Activated CD4-positive, alpha-beta T cell treated with anti-CD3 and anti-CD28 coated beads, Interleukin-2, amount 10 ng/mL, durations not matched to agents 24 days and 14 days (primary cell): ENCODE results near the gene IRF4. TPM values are rescaled to one million over a fixed set of nuclear protein-coding genes. Genes with fewer than 3 reads are reported as not detected.
A peak's percentile ranks its signal among the peaks of the same experiment; 100 is the strongest.
"Not testable (repeated sequence)": the region's sequence is repeated elsewhere in the genome, so short reads cannot be mapped to it uniquely, and the experiment has no call there.

Experiments
- DNase-seq: peaks from one replicate; pipeline ENCODE4 v3.0.0; 2022
- H3K27ac Mint-ChIP-seq: one replicate; pipeline ENCODE4 v1.8.0; 2022; ENCODE audit warnings: mild to moderate bottlenecking, mixed read lengths
- H3K27me3 Mint-ChIP-seq: one replicate; pipeline ENCODE4 v1.8.0; 2022; ENCODE audit warnings: mixed read lengths
- H3K36me3 Mint-ChIP-seq: one replicate; pipeline ENCODE4 v1.8.0; 2022; ENCODE audit warnings: low read depth, mild to moderate bottlenecking, mixed read lengths
- H3K4me1 Mint-ChIP-seq: one replicate; pipeline ENCODE4 v1.8.0; 2021; ENCODE audit warnings: mixed read lengths
- H3K4me3 Mint-ChIP-seq: one replicate; pipeline ENCODE4 v1.8.0; 2022; ENCODE audit warnings: mild to moderate bottlenecking, moderate library complexity, mixed read lengths
- H3K9me3 Mint-ChIP-seq: one replicate; pipeline ENCODE4 v1.8.0; 2021; ENCODE audit warnings: mixed read lengths
- intact Hi-C: fragments of 100-400 bp; cut with micrococcal nuclease; formaldehyde crosslinking; loops from one replicate; pipeline ENCODE4 v1.15.1; 2023
- total RNA-seq: library from RNA; stranded (reverse); gene quantifications from 2 replicates; pipeline ENCODE4 v1.2.3, GENCODE V29; 2022

Gene IRF4
- total RNA-seq, 1 donor from 2014 or later: 831 TPM

- Mint-ChIP-seq H3K9me3 (peaks cover 8% of the 10 kb centered on the region), H3K36me3 (peaks cover 94% of the 10 kb centered on the region), H3K4me3 (no peak overlapping the region), H3K27ac (peak overlapping the region; percentile 81), H3K27me3 (no peaks in the 10 kb centered on the region), H3K4me1 (peaks cover 49% of the 10 kb centered on the region)
- intact Hi-C loops: no loop called here
- DNase-seq: no peak
Observed at GRCh38 chr6:410555-411395, 19.2 kb downstream of the IRF4 start.

- H3K27me3 Mint-ChIP-seq: no peaks in the 10 kb centered on the region
- no peak for DNase-seq
- H3K9me3 Mint-ChIP-seq: peaks cover 8% of the 10 kb centered on the region
- H3K36me3 Mint-ChIP-seq: peaks cover 94% of the 10 kb centered on the region
- no peak overlapping the region for H3K4me3 Mint-ChIP-seq
- H3K4me1 Mint-ChIP-seq: peaks cover 45% of the 10 kb centered on the region
- intact Hi-C loops: no loop called here
- H3K27ac Mint-ChIP-seq: peak overlapping the region; percentile 77
Observed at GRCh38 chr6:411402-412145, 20.0 kb downstream of the IRF4 start.

- intact Hi-C loops: no loop called here
- Mint-ChIP-seq H3K9me3 (peaks cover 15% of the 10 kb centered on the region), H3K27ac (peak overlapping the region; percentile 77), H3K4me1 (peaks cover 41% of the 10 kb centered on the region), H3K36me3 (peaks cover 90% of the 10 kb centered on the region), H3K4me3 (no peak overlapping the region), H3K27me3 (no peaks in the 10 kb centered on the region)
- no peak for DNase-seq
Observed at GRCh38 chr6:412146-412886, 20.8 kb downstream of the IRF4 start.

DNA sequence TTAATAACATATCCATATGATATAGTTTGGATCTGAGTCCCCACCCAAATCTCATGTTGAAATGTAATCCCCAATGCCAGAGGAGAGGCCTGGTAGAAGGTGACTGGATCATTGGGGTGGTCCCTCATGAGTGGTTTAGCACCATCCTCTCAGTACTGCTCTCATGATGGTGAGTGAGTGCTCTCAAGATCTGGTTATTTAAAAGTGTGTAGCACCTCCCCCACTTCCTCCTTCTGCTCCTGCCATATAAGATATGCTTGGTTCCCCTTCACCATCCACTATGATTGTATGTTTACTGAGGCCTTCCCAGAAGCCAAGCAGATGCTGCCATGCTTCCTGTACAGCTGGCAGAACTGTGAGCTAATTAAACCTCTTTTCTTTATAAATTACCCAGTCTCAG is 22.9 kb downstream of the IRF4 start:
- H3K9me3 Mint-ChIP-seq: peaks cover 19% of the 10 kb centered on the region
- intact Hi-C loops: no loop called here
- H3K36me3 Mint-ChIP-seq: peaks cover 71% of the 10 kb centered on the region
- no peaks in the 10 kb centered on the region for H3K27me3 Mint-ChIP-seq
- DNase-seq: no peak
- peak overlapping the region; percentile 9 for H3K27ac Mint-ChIP-seq
- no peak overlapping the region for H3K4me3 Mint-ChIP-seq
- peaks cover 27% of the 10 kb centered on the region for H3K4me1 Mint-ChIP-seq

GRCh38 chr6:415087-415486 is 23.5 kb downstream of the IRF4 start:
- intact Hi-C loops: no loop called here
- DNase-seq: no peak
- H3K36me3 Mint-ChIP-seq: peaks cover 65% of the 10 kb centered on the region
- no peak overlapping the region for H3K4me3 Mint-ChIP-seq
- peaks cover 23% of the 10 kb centered on the region for H3K9me3 Mint-ChIP-seq
- peak overlapping the region; percentile 9 for H3K27ac Mint-ChIP-seq
- H3K27me3 Mint-ChIP-seq: no peaks in the 10 kb centered on the region
- H3K4me1 Mint-ChIP-seq: peaks cover 28% of the 10 kb centered on the region

- Mint-ChIP-seq H3K9me3 (peaks cover 20% of the 10 kb centered on the region), H3K36me3 (peaks cover 13% of the 10 kb centered on the region), H3K4me3 (no peak overlapping the region), H3K27ac (no peak overlapping the region), H3K27me3 (no peaks in the 10 kb centered on the region), H3K4me1 (peaks cover 31% of the 10 kb centered on the region)
- intact Hi-C loops: no loop called here
- DNase-seq: no peak
Observed at GRCh38 chr6:421211-421610, 29.7 kb downstream of the IRF4 start.

- Mint-ChIP-seq H3K36me3 (peaks cover 4% of the 10 kb centered on the region), H3K27ac (peak overlapping the region; percentile 91), H3K4me1 (peaks cover 30% of the 10 kb centered on the region), H3K9me3 (peaks cover 11% of the 10 kb centered on the region), H3K4me3 (no peak overlapping the region), H3K27me3 (no peaks in the 10 kb centered on the region)
- intact Hi-C loops: loop anchor here (1.0 to 2.0 kb wide), 5 partner anchors 10 to 80 kb away; no protein-coding TSS in a partner anchor
- DNase-seq: peak; percentile 88
Observed at GRCh38 chr6:422433-423054, 31.0 kb downstream of the IRF4 start.

DNA sequence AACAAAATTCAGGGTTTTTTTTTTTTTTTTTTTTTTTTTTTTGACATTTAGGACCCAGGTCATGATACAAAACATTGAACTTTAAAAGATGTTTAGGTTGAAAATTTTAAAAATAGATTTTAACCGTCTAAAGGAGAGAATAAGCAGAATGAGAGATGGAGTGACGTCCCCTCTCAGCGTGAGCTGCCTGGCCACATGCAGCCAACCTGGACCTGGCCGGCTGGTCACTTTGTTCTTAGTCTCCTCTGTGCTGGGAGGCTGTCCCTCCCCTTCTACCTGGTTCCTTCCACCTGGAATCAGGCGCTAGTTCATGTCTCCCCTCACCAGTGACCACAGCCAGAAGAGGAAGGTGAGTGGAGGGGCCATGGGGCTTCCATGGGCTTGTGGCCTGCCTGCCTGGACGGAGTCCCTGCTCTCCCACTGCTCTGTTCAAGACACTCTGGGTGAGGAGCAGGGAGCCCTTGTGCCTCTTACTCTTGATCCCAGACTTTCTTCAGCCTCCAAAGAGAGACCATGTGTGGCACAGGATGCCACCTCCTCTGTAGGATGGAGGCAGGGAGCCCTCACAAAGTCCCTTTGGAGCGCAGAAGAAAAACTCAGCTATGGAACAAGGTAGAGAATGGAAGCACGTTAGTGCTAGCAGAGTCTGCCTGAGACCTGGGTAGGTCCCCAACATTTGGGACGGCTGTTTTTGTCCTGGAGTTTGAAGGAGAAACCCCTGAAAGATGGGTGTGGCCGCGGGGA is 31.7 kb downstream of the IRF4 start:
- Mint-ChIP-seq H3K9me3 (peaks cover 11% of the 10 kb centered on the region), H3K27me3 (no peaks in the 10 kb centered on the region), H3K4me1 (peaks cover 35% of the 10 kb centered on the region), H3K4me3 (peak overlapping the region; percentile 59), H3K27ac (peak overlapping the region; percentile 91), H3K36me3 (peaks cover 4% of the 10 kb centered on the region)
- intact Hi-C loops: loop anchor here (2.0 kb wide), 2 partner anchors 18 to 68 kb away; no protein-coding TSS in a partner anchor
- DNase-seq: no peak

DNA sequence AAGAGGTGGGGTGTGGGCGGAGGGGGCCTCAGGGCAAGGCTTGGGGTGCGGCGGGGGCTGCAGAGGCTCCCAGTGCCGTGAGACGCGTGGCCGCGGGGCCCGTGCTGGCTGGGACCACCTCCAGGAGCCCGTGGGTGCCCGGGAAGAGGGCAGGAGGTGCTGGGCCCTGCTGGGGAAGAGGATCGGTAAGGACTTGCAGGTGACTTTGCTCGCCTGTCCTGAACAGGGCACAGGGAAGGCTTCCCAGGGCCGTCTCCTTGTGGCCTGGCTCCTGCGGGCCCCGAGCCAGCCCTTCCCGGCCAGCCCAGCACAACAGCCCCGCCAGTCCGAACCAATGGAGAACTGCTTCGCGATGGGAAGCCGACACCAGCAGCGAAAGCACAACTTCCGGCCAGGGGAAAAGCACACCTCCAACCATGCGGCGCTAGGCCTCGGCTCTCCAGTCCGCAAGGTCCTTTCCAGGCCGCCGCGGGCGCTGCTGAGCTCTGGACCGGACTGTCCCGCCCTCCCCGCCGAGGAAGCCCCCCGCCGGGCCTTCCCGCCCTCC is 32.3 kb downstream of the IRF4 start:
- H3K9me3 Mint-ChIP-seq: peaks cover 11% of the 10 kb centered on the region
- H3K4me3 Mint-ChIP-seq: no peak overlapping the region
- no peak for DNase-seq
- H3K36me3 Mint-ChIP-seq: peaks cover 4% of the 10 kb centered on the region
- intact Hi-C loops: loop anchor here (2.0 kb wide), 2 partner anchors 19 to 67 kb away; no protein-coding TSS in a partner anchor
- H3K4me1 Mint-ChIP-seq: peaks cover 40% of the 10 kb centered on the region
- H3K27ac Mint-ChIP-seq: peak overlapping the region; percentile 91
- H3K27me3 Mint-ChIP-seq: no peaks in the 10 kb centered on the region

DNA sequence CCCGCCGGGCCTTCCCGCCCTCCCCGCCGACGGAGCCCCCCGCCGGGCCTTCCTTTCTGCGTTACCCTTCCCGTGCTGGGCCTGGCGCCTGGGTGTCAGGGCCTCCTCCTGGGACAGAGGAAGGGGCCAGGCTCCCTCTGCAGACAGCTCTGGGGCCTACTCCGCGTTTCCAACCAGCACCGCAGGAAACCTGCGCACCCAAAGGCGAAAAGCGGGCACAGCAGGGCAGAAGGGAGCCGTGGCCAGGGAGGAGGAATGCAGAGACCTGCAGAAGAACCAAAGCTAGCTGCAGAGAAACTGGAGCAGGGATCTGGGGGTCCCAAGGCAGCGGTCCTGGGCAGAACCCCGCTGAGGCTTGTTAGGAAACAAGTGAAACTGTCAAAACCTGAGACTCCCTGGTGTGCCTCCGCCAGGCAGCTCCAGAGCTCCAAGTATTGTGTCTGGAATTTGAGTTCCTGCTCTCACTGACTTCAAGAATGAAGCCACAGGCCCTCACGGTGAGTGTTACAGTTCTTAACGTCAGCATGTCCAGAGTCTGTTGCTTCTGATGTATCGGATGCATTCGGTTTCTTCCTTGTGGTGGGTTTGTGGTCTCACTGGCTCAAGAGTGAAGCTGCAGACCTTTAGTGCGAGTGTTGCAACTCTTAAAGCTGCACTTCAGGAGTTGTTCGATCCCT is 33.3 kb downstream of the IRF4 start:
- intact Hi-C loops: no loop called here
- Mint-ChIP-seq H3K4me3 (peak overlapping the region; percentile 20), H3K4me1 (peaks cover 44% of the 10 kb centered on the region), H3K27me3 (no peaks in the 10 kb centered on the region), H3K9me3 (peaks cover 5% of the 10 kb centered on the region), H3K36me3 (peaks cover 4% of the 10 kb centered on the region), H3K27ac (peak overlapping the region; percentile 75)
- no peak for DNase-seq

DNA sequence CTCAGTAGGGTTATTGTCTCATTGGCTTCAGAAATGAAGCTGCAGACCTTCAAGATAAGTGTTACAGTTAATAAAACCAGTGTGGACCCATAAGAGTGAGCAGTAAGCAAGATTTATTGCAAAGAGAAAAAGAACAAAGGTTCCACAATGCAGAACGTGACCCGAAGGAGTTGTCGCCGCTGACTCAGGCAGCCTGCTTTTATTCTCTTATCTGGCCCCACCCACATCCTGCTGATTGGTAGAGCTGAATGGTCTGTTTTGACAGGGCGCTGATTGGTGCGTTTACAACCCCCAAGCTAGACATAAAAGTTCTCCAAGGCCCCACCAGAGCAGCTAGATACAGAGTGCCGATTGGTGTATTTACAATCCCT is 33.9 kb downstream of the IRF4 start:
- DNase-seq, H3K9me3 Mint-ChIP-seq, intact Hi-C loops, H3K36me3 Mint-ChIP-seq, H3K27me3 Mint-ChIP-seq: not testable (repeated sequence)
- peak overlapping the region; percentile 20 for H3K4me3 Mint-ChIP-seq
- peak overlapping the region; percentile 75 for H3K27ac Mint-ChIP-seq
- H3K4me1 Mint-ChIP-seq: peaks cover 47% of the 10 kb centered on the region

- H3K27ac Mint-ChIP-seq, intact Hi-C loops, H3K27me3 Mint-ChIP-seq, H3K9me3 Mint-ChIP-seq, DNase-seq, H3K4me3 Mint-ChIP-seq, H3K36me3 Mint-ChIP-seq: not testable (repeated sequence)
- H3K4me1 Mint-ChIP-seq: peaks cover 52% of the 10 kb centered on the region
Observed at GRCh38 chr6:426198-426738, 34.7 kb downstream of the IRF4 start.
